ENCODE measurements around the gene SPRY2.

SPRY2 gene

GRCh38 chr13:80338781-80339562 lies 2.0 kb downstream of the SPRY2 start (continued):
- no peak for TF ChIP-seq ZNF391 (tag by site-specific recombination; IDR thresholded peaks at IDR 0.05; ENCODE audit: borderline replicate concordance, low read depth)
- no peak for TF ChIP-seq ZBTB1 (tag by site-specific recombination; IDR thresholded peaks at IDR 0.05)
- TF ChIP-seq ZNF76 (tag by site-specific recombination; IDR thresholded peaks at IDR 0.05; ENCODE audit: borderline replicate concordance, low read depth), result no peak
- TF ChIP-seq ZNF302 (tag by site-specific recombination; IDR thresholded peaks at IDR 0.05; ENCODE audit: low read depth), result no peak
- no peak for TF ChIP-seq ZNF426 (tag by site-specific recombination; IDR thresholded peaks at IDR 0.05)
- no peak for TF ChIP-seq ZNF677 (tag by site-specific recombination; IDR thresholded peaks at IDR 0.05)
- no peak for TF ChIP-seq SCRT1 (tag by site-specific recombination; IDR thresholded peaks at IDR 0.05; ENCODE audit: borderline replicate concordance)
- no peak for TF ChIP-seq ZNF791 (tag by site-specific recombination; IDR thresholded peaks at IDR 0.05)
- no peak for TF ChIP-seq ZNF747 (tag by site-specific recombination; IDR thresholded peaks at IDR 0.05)
- peak; percentile 73 for TF ChIP-seq PRDM1 (tag by site-specific recombination; IDR thresholded peaks at IDR 0.05)
- 0 out of 2 replicates have a peak, but pooled peaks have one; percentile 41 for TF ChIP-seq IKZF3 (tag by site-specific recombination; IDR thresholded peaks at IDR 0.05)
- TF ChIP-seq MEIS1 (CRISPR knock-in tag; IDR thresholded peaks at IDR 0.05; ENCODE audit: borderline replicate concordance), result no peak
- no peak for TF ChIP-seq TCF7L2 (IDR thresholded peaks at IDR 0.05; ENCODE audit: borderline replicate concordance, low read depth, low read length)
- TF ChIP-seq OSR2 (tag by site-specific recombination; IDR thresholded peaks at IDR 0.05), result no peak
- TF ChIP-seq GLI4 (tag by site-specific recombination; IDR thresholded peaks at IDR 0.05), result no peak
- TF ChIP-seq, protein P1, sequence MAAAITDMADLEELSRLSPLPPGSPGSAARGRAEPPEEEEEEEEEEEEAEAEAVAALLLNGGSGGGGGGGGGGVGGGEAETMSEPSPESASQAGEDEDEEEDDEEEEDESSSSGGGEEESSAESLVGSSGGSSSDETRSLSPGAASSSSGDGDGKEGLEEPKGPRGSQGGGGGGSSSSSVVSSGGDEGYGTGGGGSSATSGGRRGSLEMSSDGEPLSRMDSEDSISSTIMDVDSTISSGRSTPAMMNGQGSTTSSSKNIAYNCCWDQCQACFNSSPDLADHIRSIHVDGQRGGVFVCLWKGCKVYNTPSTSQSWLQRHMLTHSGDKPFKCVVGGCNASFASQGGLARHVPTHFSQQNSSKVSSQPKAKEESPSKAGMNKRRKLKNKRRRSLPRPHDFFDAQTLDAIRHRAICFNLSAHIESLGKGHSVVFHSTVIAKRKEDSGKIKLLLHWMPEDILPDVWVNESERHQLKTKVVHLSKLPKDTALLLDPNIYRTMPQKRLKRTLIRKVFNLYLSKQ (tag by site-specific recombination; IDR thresholded peaks at IDR 0.05; ENCODE audit: borderline replicate concordance), result no peak
- no peak for TF ChIP-seq GFI1B (tag by site-specific recombination; IDR thresholded peaks at IDR 0.05)
- TF ChIP-seq ZFP41 (tag by site-specific recombination; IDR thresholded peaks at IDR 0.05; ENCODE audit: borderline replicate concordance), result no peak
- peak; percentile 83 for TF ChIP-seq MZF1 (tag by site-specific recombination; IDR thresholded peaks at IDR 0.05; ENCODE audit: borderline replicate concordance)
- no peak for TF ChIP-seq REPIN1 (tag by site-specific recombination; IDR thresholded peaks at IDR 0.05; ENCODE audit: low read depth)
- TF ChIP-seq FEZF1 (tag by site-specific recombination; IDR thresholded peaks at IDR 0.05), result peak; percentile 27; the same call in 1 of the 2 replicates
- no peak for TF ChIP-seq ZNF548 (tag by site-specific recombination; IDR thresholded peaks at IDR 0.05)
- no peak for TF ChIP-seq ZNF530 (tag by site-specific recombination; IDR thresholded peaks at IDR 0.05; ENCODE audit: low read depth)
- TF ChIP-seq, protein P2, sequence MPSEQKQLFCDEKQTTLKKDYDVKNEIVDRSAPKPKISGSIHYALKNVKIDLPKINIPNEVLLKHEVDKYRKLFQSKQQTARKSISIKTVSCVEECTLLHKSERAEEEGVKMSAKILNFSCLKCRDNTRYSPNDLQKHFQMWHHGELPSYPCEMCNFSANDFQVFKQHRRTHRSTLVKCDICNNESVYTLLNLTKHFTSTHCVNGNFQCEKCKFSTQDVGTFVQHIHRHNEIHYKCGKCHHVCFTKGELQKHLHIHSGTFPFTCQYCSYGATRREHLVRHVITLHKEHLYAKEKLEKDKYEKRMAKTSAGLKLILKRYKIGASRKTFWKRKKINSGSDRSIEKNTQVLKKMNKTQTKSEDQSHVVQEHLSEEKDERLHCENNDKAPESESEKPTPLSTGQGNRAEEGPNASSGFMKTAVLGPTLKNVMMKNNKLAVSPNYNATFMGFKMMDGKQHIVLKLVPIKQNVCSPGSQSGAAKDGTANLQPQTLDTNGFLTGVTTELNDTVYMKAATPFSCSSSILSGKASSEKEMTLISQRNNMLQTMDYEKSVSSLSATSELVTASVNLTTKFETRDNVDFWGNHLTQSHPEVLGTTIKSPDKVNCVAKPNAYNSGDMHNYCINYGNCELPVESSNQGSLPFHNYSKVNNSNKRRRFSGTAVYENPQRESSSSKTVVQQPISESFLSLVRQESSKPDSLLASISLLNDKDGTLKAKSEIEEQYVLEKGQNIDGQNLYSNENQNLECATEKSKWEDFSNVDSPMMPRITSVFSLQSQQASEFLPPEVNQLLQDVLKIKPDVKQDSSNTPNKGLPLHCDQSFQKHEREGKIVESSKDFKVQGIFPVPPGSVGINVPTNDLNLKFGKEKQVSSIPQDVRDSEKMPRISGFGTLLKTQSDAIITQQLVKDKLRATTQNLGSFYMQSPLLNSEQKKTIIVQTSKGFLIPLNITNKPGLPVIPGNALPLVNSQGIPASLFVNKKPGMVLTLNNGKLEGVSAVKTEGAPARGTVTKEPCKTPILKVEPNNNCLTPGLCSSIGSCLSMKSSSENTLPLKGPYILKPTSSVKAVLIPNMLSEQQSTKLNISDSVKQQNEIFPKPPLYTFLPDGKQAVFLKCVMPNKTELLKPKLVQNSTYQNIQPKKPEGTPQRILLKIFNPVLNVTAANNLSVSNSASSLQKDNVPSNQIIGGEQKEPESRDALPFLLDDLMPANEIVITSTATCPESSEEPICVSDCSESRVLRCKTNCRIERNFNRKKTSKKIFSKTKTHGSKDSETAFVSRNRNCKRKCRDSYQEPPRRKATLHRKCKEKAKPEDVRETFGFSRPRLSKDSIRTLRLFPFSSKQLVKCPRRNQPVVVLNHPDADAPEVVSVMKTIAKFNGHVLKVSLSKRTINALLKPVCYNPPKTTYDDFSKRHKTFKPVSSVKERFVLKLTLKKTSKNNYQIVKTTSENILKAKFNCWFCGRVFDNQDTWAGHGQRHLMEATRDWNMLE (tag by site-specific recombination; conservative IDR thresholded peaks at IDR 0.05; ENCODE audit: low read depth), result no peak
- TF ChIP-seq ZNF600 (tag by site-specific recombination; IDR thresholded peaks at IDR 0.05), result peak; percentile 61
- TF ChIP-seq ZFP37 (tag by site-specific recombination; IDR thresholded peaks at IDR 0.05), result peak; percentile 69; the same call in 1 of the 2 replicates
- TF ChIP-seq ZNF184 (tag by site-specific recombination; IDR thresholded peaks at IDR 0.05), result no peak
- no peak for TF ChIP-seq ZNF211 (tag by site-specific recombination; IDR thresholded peaks at IDR 0.05; ENCODE audit: low read depth)
- TF ChIP-seq ZNF10 (tag by site-specific recombination; IDR thresholded peaks at IDR 0.05), result no peak
- TF ChIP-seq INSM2 (tag by site-specific recombination; IDR thresholded peaks at IDR 0.05), result no peak
- no peak for TF ChIP-seq RBAK (tag by site-specific recombination; IDR thresholded peaks at IDR 0.05)
- TF ChIP-seq ZNF514 (tag by site-specific recombination; IDR thresholded peaks at IDR 0.05), result no peak
